Left hindlimb (tissue), 1 donor: ENCODE measurements around the gene STAG2.
"Not testable (repeated sequence)": the region's sequence is repeated elsewhere in the genome, so short reads cannot be mapped to it uniquely, and the experiment has no call there.

Source experiments
- DNase-seq: peaks from one replicate; pipeline ENCODE4 v3.0.0-alpha.2; 2018

Gene STAG2

GRCh38 chrX:124045109-124045508 is 83.6 kb downstream of the STAG2 start:
- DNase-seq = no peak

GRCh38 chrX:124084417-124084816 is 122.9 kb downstream of the STAG2 start:
- not testable (repeated sequence) for DNase-seq

GRCh38 chrX:124085063-124085462 is 123.6 kb downstream of the STAG2 start:
- DNase-seq = no peak

- no peak for DNase-seq
Observed at GRCh38 chrX:124086411-124086810, 124.9 kb downstream of the STAG2 start.

- DNase-seq = no peak
Observed at GRCh38 chrX:124087000-124087746, 125.7 kb downstream of the STAG2 start.

- no peak for DNase-seq
Observed at GRCh38 chrX:124093222-124093621, 131.7 kb downstream of the STAG2 start.

GRCh38 chrX:124097116-124097515 is 135.6 kb downstream of the STAG2 start:
- DNase-seq = no peak

- DNase-seq = no peak
Observed at GRCh38 chrX:124098089-124098488, 136.6 kb downstream of the STAG2 start.

- no peak for DNase-seq
Observed at GRCh38 chrX:124103966-124104365, 142.5 kb downstream of the STAG2 start.

- DNase-seq = not testable (repeated sequence)
Observed at GRCh38 chrX:124104512-124104911, 143.0 kb downstream of the STAG2 start.

- no peak for DNase-seq
Observed at GRCh38 chrX:124113621-124114600, 152.4 kb downstream of the STAG2 start.

GRCh38 chrX:124117325-124117724 is 155.8 kb downstream of the STAG2 start:
- DNase-seq = no peak

GRCh38 chrX:124125471-124125870 is 164.0 kb downstream of the STAG2 start:
- DNase-seq = peak; percentile 12

- no peak for DNase-seq
Observed at GRCh38 chrX:124127496-124127895, 166.0 kb downstream of the STAG2 start.

- not testable (repeated sequence) for DNase-seq
Observed at GRCh38 chrX:124132437-124132836, 170.9 kb downstream of the STAG2 start.

GRCh38 chrX:124145749-124146148 is 184.2 kb downstream of the STAG2 start:
- DNase-seq = no peak

GRCh38 chrX:124151195-124151594 is 189.7 kb downstream of the STAG2 start:
- DNase-seq = no peak
